ENCODE data around the gene CENPO. TPM values are rescaled to one million over a fixed set of nuclear protein-coding genes. Genes with fewer than 3 reads are reported as not detected.

Gene CENPO
- total and polyA plus RNA-seq, 12 donors: 2.6 to 16.6 (median 9.5) TPM

- DNase-seq: no peak
- H3K4me3 ChIP-seq: no peak overlapping the region
- H3K36me3 ChIP-seq (replicated peaks in 1 of 2): no peaks in the 10 kb centered on the region
- peaks cover 8 to 15% of the 10 kb centered on the region in 2 donors for H3K4me1 ChIP-seq (replicated peaks in 1 of 2)
- H3K9me3 ChIP-seq (replicated peaks in 1 of 3): no peaks in the 10 kb centered on the region
- intact Hi-C loops (cut with DNase I): no loop called here
- 79 to 87% (median 84%) methylated on average over 3 of the region's 3 CpGs for WGBS, 4 donors
- H3K27me3 ChIP-seq: no peaks in the 10 kb centered on the region
- H3K27ac ChIP-seq: peak overlapping the region in 2 of 5 donors; percentile 63 to 83
- TF ChIP-seq, protein P1, sequence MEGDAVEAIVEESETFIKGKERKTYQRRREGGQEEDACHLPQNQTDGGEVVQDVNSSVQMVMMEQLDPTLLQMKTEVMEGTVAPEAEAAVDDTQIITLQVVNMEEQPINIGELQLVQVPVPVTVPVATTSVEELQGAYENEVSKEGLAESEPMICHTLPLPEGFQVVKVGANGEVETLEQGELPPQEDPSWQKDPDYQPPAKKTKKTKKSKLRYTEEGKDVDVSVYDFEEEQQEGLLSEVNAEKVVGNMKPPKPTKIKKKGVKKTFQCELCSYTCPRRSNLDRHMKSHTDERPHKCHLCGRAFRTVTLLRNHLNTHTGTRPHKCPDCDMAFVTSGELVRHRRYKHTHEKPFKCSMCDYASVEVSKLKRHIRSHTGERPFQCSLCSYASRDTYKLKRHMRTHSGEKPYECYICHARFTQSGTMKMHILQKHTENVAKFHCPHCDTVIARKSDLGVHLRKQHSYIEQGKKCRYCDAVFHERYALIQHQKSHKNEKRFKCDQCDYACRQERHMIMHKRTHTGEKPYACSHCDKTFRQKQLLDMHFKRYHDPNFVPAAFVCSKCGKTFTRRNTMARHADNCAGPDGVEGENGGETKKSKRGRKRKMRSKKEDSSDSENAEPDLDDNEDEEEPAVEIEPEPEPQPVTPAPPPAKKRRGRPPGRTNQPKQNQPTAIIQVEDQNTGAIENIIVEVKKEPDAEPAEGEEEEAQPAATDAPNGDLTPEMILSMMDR (IDR thresholded peaks at IDR 0.05): no peak
- TF ChIP-seq POLR2A (IDR thresholded peaks at IDR 0.05): no peak
These were observed 60.8 kb downstream of the CENPO start for GRCh38 chr2:24853996-24854395.

DNA sequence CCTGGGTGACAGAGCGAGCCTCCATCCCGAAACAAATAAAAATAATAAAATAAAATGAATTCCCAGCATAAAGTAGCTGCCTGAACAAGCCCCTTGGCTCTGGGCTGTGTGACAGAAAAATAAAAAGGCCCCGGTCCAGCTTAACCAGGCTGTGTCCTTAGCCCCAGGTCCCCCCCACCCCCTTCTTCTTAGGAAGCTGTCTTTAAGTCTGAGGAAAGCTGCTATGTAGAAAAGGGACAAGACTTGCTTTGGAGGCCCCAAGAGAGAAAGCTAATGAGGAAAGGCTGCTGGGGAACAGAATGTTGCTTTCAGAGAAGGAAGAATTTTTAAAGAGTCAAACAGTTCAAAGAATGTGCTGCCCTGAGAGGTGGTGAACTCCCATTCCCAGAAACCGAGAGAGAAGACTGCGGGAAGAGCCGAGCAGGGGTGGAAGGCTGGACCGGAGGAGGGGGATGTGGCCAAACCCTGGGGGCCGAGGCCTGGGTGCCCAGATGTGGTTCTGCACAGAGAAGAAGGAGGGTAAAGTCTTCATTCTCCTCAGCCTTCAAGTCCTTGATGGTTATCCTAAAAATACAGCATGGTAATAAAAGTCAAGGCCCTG lies 61.9 kb downstream of the CENPO start:
- H3K27me3 ChIP-seq: no peaks in the 10 kb centered on the region
- intact Hi-C loops (cut with DNase I): no loop called here
- no peaks in the 10 kb centered on the region for H3K36me3 ChIP-seq (replicated peaks in 1 of 2)
- H3K9me3 ChIP-seq (replicated peaks in 1 of 3): no peaks in the 10 kb centered on the region
- TF ChIP-seq, protein P1 (IDR thresholded peaks at IDR 0.05): no peak
- no peak for TF ChIP-seq POLR2A (IDR thresholded peaks at IDR 0.05)
- H3K27ac ChIP-seq: peak overlapping the region in 3 of 5 donors; percentile 12 to 83 (median 70)
- 74 to 91% (median 83%) methylated on average over 8 of the region's 8 CpGs for WGBS, 4 donors
- H3K4me3 ChIP-seq: no peak overlapping the region
- peaks cover 8 to 15% of the 10 kb centered on the region in 2 donors for H3K4me1 ChIP-seq (replicated peaks in 1 of 2)
- peak in 1 of 7 donors; percentile 38 for DNase-seq

DNA sequence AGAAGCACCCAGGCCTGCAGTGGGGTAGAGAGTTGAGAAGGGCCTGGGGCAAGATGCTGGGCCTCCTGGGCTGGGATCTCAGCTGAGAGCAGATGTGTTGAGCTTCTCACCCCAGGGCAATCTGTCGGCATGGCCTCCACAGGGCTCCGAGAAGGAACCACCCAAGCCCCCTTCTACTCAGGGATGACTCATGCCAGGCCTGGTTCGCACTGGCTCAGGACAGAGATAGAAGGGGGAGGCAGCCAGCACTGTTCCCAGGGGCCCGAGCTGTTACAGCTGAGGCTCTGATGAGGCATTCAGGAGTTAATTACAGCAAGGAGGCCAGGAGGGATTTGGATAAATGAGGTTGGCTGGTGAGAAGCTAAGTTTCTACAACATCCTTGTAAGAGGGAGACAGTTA lies 62.5 kb downstream of the CENPO start:
- DNase-seq: peak in 5 of 7 donors; percentile 17 to 57 (median 36)
- WGBS, 4 donors: 45 to 60% (median 55%) methylated on average over 3 to 4 of the region's 4 CpGs
- Histone ChIP-seq H3K36me3 (replicated peaks in 1 of 2) (no peaks in the 10 kb centered on the region), H3K9me3 (replicated peaks in 1 of 3) (no peaks in the 10 kb centered on the region), H3K4me1 (replicated peaks in 1 of 2) (peaks cover 8 to 15% of the 10 kb centered on the region in 2 donors), H3K27ac (peak overlapping the region in 3 of 5 donors; percentile 12 to 80 (median 70)), H3K4me3 (no peak overlapping the region), H3K27me3 (no peaks in the 10 kb centered on the region)
- no peak for TF ChIP-seq POLR2A (IDR thresholded peaks at IDR 0.05)
- TF ChIP-seq, protein P1 (IDR thresholded peaks at IDR 0.05): no peak
- intact Hi-C loops (cut with DNase I): no loop called here

DNA sequence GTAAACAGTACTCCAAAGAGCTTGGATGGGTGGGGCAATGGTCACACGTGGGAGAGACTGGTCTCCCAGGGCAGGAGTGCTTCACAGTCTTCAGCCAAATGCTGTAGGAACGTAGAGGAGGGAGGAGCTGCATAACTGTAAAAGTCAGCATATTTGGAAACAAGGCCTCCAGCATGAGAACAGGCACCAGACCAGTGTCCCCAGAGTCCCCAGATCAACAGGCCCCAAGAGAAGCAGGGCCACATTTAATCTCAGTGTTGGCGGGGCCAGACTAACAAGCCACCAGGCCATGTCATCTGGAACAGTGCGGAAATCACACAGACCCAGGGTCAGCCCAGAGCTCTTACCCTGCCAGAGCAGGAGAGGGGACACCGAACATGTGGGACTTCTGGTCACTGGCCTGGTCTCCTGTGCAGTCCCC lies 63.6 kb downstream of the CENPO start:
- DNase-seq: peak in 1 of 7 donors; percentile 56
- Histone ChIP-seq H3K27ac (peak overlapping the region in 3 of 5 donors; percentile 25 to 80 (median 70)), H3K4me3 (no peak overlapping the region), H3K4me1 (replicated peaks in 1 of 2) (peaks cover 8 to 15% of the 10 kb centered on the region in 2 donors), H3K9me3 (replicated peaks in 1 of 3) (no peaks in the 10 kb centered on the region), H3K36me3 (replicated peaks in 1 of 2) (no peaks in the 10 kb centered on the region), H3K27me3 (no peaks in the 10 kb centered on the region)
- 31 to 88% (median 70%) methylated on average over 2 to 5 of the region's 5 CpGs for WGBS, 4 donors
- intact Hi-C loops (cut with DNase I): no loop called here
- TF ChIP-seq, protein P1 (IDR thresholded peaks at IDR 0.05): no peak
- no peak for TF ChIP-seq POLR2A (IDR thresholded peaks at IDR 0.05)
